Measurements from ENCODE around the gene ASB18.

Gene ASB18

GRCh38 chr2:236164201-236164924, 99.8 kb downstream of the ASB18 start:
- Histone ChIP-seq H3K9ac (ENCODE audit: low read depth in 1 of 2, low read length in 2 of 2) (no peak overlapping the region), H3K9me3 (ENCODE audit: control insufficient read depth in 1 of 2, low read length in 2 of 2) (no peaks in the 10 kb centered on the region), H3K4me1 (ENCODE audit: control insufficient read depth in 1 of 2, insufficient read depth in 2 of 2, low read length in 2 of 2) (peaks cover 8 to 14% of the 10 kb centered on the region in 2 donors), H3K4me3 (ENCODE audit: low read depth in 1 of 2, low read length in 2 of 2) (peak overlapping the region in 1 of 2 donors; percentile 43), H3K27me3 (ENCODE audit: control insufficient read depth in 1 of 2, insufficient read depth in 2 of 2, low read length in 2 of 2) (peaks cover 81 to 87% of the 10 kb centered on the region in 2 donors), H3K27ac (ENCODE audit: low read depth, low read length) (no peak overlapping the region), H3K36me3 (ENCODE audit: control insufficient read depth in 1 of 2, insufficient read depth in 2 of 2, low read length in 2 of 2) (no peaks in the 10 kb centered on the region)

GRCh38 chr2:236163471-236164200, 100.6 kb downstream of the ASB18 start:
- no peak overlapping the region for H3K27ac ChIP-seq (ENCODE audit: low read depth, low read length)
- peaks cover 8 to 14% of the 10 kb centered on the region in 2 donors for H3K4me1 ChIP-seq (ENCODE audit: control insufficient read depth in 1 of 2, insufficient read depth in 2 of 2, low read length in 2 of 2)
- H3K36me3 ChIP-seq (ENCODE audit: control insufficient read depth in 1 of 2, insufficient read depth in 2 of 2, low read length in 2 of 2) = no peaks in the 10 kb centered on the region
- peaks cover 80 to 87% of the 10 kb centered on the region in 2 donors for H3K27me3 ChIP-seq (ENCODE audit: control insufficient read depth in 1 of 2, insufficient read depth in 2 of 2, low read length in 2 of 2)
- H3K4me3 ChIP-seq (ENCODE audit: low read depth in 1 of 2, low read length in 2 of 2) = no peak overlapping the region
- no peak overlapping the region for H3K9ac ChIP-seq (ENCODE audit: low read depth in 1 of 2, low read length in 2 of 2)
- H3K9me3 ChIP-seq (ENCODE audit: control insufficient read depth in 1 of 2, low read length in 2 of 2) = no peaks in the 10 kb centered on the region

GRCh38 chr2:236162882-236163470, 101.2 kb downstream of the ASB18 start:
- Histone ChIP-seq H3K27ac (ENCODE audit: low read depth, low read length) (no peak overlapping the region), H3K36me3 (ENCODE audit: control insufficient read depth in 1 of 2, insufficient read depth in 2 of 2, low read length in 2 of 2) (no peaks in the 10 kb centered on the region), H3K4me3 (ENCODE audit: low read depth in 1 of 2, low read length in 2 of 2) (no peak overlapping the region), H3K9me3 (ENCODE audit: control insufficient read depth in 1 of 2, low read length in 2 of 2) (no peaks in the 10 kb centered on the region), H3K27me3 (ENCODE audit: control insufficient read depth in 1 of 2, insufficient read depth in 2 of 2, low read length in 2 of 2) (peaks cover 87 to 91% of the 10 kb centered on the region in 2 donors), H3K9ac (ENCODE audit: low read depth in 1 of 2, low read length in 2 of 2) (no peak overlapping the region), H3K4me1 (ENCODE audit: control insufficient read depth in 1 of 2, insufficient read depth in 2 of 2, low read length in 2 of 2) (peaks cover 8 to 14% of the 10 kb centered on the region in 2 donors)

- H3K27me3 ChIP-seq (ENCODE audit: control insufficient read depth in 1 of 2, insufficient read depth in 2 of 2, low read length in 2 of 2) = peaks cover 90 to 95% of the 10 kb centered on the region in 2 donors
- H3K9ac ChIP-seq (ENCODE audit: low read depth in 1 of 2, low read length in 2 of 2) = no peak overlapping the region
- H3K4me1 ChIP-seq (ENCODE audit: control insufficient read depth in 1 of 2, insufficient read depth in 2 of 2, low read length in 2 of 2) = peaks cover 8 to 14% of the 10 kb centered on the region in 2 donors
- H3K27ac ChIP-seq (ENCODE audit: low read depth, low read length) = no peak overlapping the region
- no peaks in the 10 kb centered on the region for H3K9me3 ChIP-seq (ENCODE audit: control insufficient read depth in 1 of 2, low read length in 2 of 2)
- H3K36me3 ChIP-seq (ENCODE audit: control insufficient read depth in 1 of 2, insufficient read depth in 2 of 2, low read length in 2 of 2) = no peaks in the 10 kb centered on the region
- H3K4me3 ChIP-seq (ENCODE audit: low read depth in 1 of 2, low read length in 2 of 2) = no peak overlapping the region
Observed at GRCh38 chr2:236162031-236162845, 102.0 kb downstream of the ASB18 start.

- H3K27ac ChIP-seq (ENCODE audit: low read depth, low read length) = no peak overlapping the region
- H3K9me3 ChIP-seq (ENCODE audit: control insufficient read depth in 1 of 2, low read length in 2 of 2) = no peaks in the 10 kb centered on the region
- peaks cover 85 to 94% of the 10 kb centered on the region in 2 donors for H3K27me3 ChIP-seq (ENCODE audit: control insufficient read depth in 1 of 2, insufficient read depth in 2 of 2, low read length in 2 of 2)
- H3K4me1 ChIP-seq (ENCODE audit: control insufficient read depth in 1 of 2, insufficient read depth in 2 of 2, low read length in 2 of 2) = peaks cover 8 to 9% of the 10 kb centered on the region in 2 donors
- no peaks in the 10 kb centered on the region for H3K36me3 ChIP-seq (ENCODE audit: control insufficient read depth in 1 of 2, insufficient read depth in 2 of 2, low read length in 2 of 2)
- H3K4me3 ChIP-seq (ENCODE audit: low read depth in 1 of 2, low read length in 2 of 2) = no peak overlapping the region
- H3K9ac ChIP-seq (ENCODE audit: low read depth in 1 of 2, low read length in 2 of 2) = no peak overlapping the region
Observed at GRCh38 chr2:236161531-236161930, 102.7 kb downstream of the ASB18 start.

GRCh38 chr2:236161082-236161462, 103.1 kb downstream of the ASB18 start:
- peaks cover 81 to 89% of the 10 kb centered on the region in 2 donors for H3K27me3 ChIP-seq (ENCODE audit: control insufficient read depth in 1 of 2, insufficient read depth in 2 of 2, low read length in 2 of 2)
- no peak overlapping the region for H3K4me3 ChIP-seq (ENCODE audit: low read depth in 1 of 2, low read length in 2 of 2)
- no peak overlapping the region for H3K9ac ChIP-seq (ENCODE audit: low read depth in 1 of 2, low read length in 2 of 2)
- H3K27ac ChIP-seq (ENCODE audit: low read depth, low read length) = no peak overlapping the region
- H3K4me1 ChIP-seq (ENCODE audit: control insufficient read depth in 1 of 2, insufficient read depth in 2 of 2, low read length in 2 of 2) = peaks cover 5 to 8% of the 10 kb centered on the region in 2 donors
- H3K9me3 ChIP-seq (ENCODE audit: control insufficient read depth in 1 of 2, low read length in 2 of 2) = no peaks in the 10 kb centered on the region
- H3K36me3 ChIP-seq (ENCODE audit: control insufficient read depth in 1 of 2, insufficient read depth in 2 of 2, low read length in 2 of 2) = no peaks in the 10 kb centered on the region

GRCh38 chr2:236160366-236161081, 103.7 kb downstream of the ASB18 start:
- Histone ChIP-seq H3K9ac (ENCODE audit: low read depth in 1 of 2, low read length in 2 of 2) (no peak overlapping the region), H3K36me3 (ENCODE audit: control insufficient read depth in 1 of 2, insufficient read depth in 2 of 2, low read length in 2 of 2) (no peaks in the 10 kb centered on the region), H3K27ac (ENCODE audit: low read depth, low read length) (no peak overlapping the region), H3K4me1 (ENCODE audit: control insufficient read depth in 1 of 2, insufficient read depth in 2 of 2, low read length in 2 of 2) (peaks cover 2 to 8% of the 10 kb centered on the region in 2 donors), H3K4me3 (ENCODE audit: low read depth in 1 of 2, low read length in 2 of 2) (no peak overlapping the region), H3K27me3 (ENCODE audit: control insufficient read depth in 1 of 2, insufficient read depth in 2 of 2, low read length in 2 of 2) (peaks cover 75 to 83% of the 10 kb centered on the region in 2 donors), H3K9me3 (ENCODE audit: control insufficient read depth in 1 of 2, low read length in 2 of 2) (no peaks in the 10 kb centered on the region)

- Histone ChIP-seq H3K36me3 (ENCODE audit: control insufficient read depth in 1 of 2, insufficient read depth in 2 of 2, low read length in 2 of 2) (no peaks in the 10 kb centered on the region), H3K9ac (ENCODE audit: low read depth in 1 of 2, low read length in 2 of 2) (no peak overlapping the region), H3K27me3 (ENCODE audit: control insufficient read depth in 1 of 2, insufficient read depth in 2 of 2, low read length in 2 of 2) (peaks cover 68 to 76% of the 10 kb centered on the region in 2 donors), H3K4me1 (ENCODE audit: control insufficient read depth in 1 of 2, insufficient read depth in 2 of 2, low read length in 2 of 2) (peaks cover 2 to 8% of the 10 kb centered on the region in 2 donors), H3K4me3 (ENCODE audit: low read depth in 1 of 2, low read length in 2 of 2) (no peak overlapping the region), H3K27ac (ENCODE audit: low read depth, low read length) (no peak overlapping the region), H3K9me3 (ENCODE audit: control insufficient read depth in 1 of 2, low read length in 2 of 2) (no peaks in the 10 kb centered on the region)
Observed at GRCh38 chr2:236159778-236160170, 104.4 kb downstream of the ASB18 start.

- no peak overlapping the region for H3K4me3 ChIP-seq (ENCODE audit: low read depth in 1 of 2, low read length in 2 of 2)
- H3K9ac ChIP-seq (ENCODE audit: low read depth in 1 of 2, low read length in 2 of 2) = no peak overlapping the region
- H3K36me3 ChIP-seq (ENCODE audit: control insufficient read depth in 1 of 2, insufficient read depth in 2 of 2, low read length in 2 of 2) = no peaks in the 10 kb centered on the region
- H3K9me3 ChIP-seq (ENCODE audit: control insufficient read depth in 1 of 2, low read length in 2 of 2) = no peaks in the 10 kb centered on the region
- peaks cover 62 to 70% of the 10 kb centered on the region in 2 donors for H3K27me3 ChIP-seq (ENCODE audit: control insufficient read depth in 1 of 2, insufficient read depth in 2 of 2, low read length in 2 of 2)
- no peak overlapping the region for H3K27ac ChIP-seq (ENCODE audit: low read depth, low read length)
- H3K4me1 ChIP-seq (ENCODE audit: control insufficient read depth in 1 of 2, insufficient read depth in 2 of 2, low read length in 2 of 2) = peaks cover 2 to 4% of the 10 kb centered on the region in 2 donors
Observed at GRCh38 chr2:236158969-236159777, 105.0 kb downstream of the ASB18 start.
